ENCODE results near the gene MPC2. TPM values are rescaled to one million over a fixed set of nuclear protein-coding genes. Genes with fewer than 3 reads are reported as not detected.

Gene MPC2
- total RNA-seq, 1 donor from 2014 or later = 35.1 TPM

DNA sequence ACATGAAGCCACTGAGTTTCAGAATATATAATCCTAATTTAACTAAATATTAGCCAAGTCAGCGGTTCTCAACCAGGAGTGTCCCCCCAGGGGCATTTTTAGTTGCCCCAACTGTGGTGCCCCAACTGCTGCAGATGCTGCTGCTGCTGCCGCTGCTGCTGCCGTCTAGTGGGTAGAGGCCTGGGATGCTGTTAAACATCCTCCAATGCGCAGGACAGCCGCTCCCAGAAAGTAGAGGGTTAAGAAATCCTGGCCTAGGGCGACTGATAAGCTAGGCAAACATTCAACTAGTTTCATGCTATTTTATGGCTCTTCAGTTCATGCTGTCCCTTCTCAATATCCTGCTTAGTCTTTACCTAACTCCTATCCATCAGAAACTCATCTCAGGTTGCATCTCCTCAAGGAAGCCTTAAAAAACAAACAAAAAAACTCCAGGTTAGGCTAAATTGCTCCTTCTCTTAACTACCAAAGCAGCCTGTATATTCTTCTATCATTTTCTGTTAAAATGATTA is 10.3 kb downstream of the MPC2 start:
- Mint-ChIP-seq H3K27ac (ENCODE audit: unreplicated experiment) (no peak overlapping the region), H3K4me1 (peaks cover 10% of the 10 kb centered on the region), H3K4me3 (no peak overlapping the region), H3K9me3 (no peaks in the 10 kb centered on the region), H3K36me3 (ENCODE audit: low read depth) (no peaks in the 10 kb centered on the region), H3K27me3 (ENCODE audit: low read depth) (no peaks in the 10 kb centered on the region)
- TF ChIP-seq, protein P1, sequence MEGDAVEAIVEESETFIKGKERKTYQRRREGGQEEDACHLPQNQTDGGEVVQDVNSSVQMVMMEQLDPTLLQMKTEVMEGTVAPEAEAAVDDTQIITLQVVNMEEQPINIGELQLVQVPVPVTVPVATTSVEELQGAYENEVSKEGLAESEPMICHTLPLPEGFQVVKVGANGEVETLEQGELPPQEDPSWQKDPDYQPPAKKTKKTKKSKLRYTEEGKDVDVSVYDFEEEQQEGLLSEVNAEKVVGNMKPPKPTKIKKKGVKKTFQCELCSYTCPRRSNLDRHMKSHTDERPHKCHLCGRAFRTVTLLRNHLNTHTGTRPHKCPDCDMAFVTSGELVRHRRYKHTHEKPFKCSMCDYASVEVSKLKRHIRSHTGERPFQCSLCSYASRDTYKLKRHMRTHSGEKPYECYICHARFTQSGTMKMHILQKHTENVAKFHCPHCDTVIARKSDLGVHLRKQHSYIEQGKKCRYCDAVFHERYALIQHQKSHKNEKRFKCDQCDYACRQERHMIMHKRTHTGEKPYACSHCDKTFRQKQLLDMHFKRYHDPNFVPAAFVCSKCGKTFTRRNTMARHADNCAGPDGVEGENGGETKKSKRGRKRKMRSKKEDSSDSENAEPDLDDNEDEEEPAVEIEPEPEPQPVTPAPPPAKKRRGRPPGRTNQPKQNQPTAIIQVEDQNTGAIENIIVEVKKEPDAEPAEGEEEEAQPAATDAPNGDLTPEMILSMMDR (conservative IDR thresholded peaks at IDR 0.05) = no peak
- no peak for DNase-seq (ENCODE audit: low read depth, low spot score)

GRCh38 chr1:167924543-167925231 is 12.2 kb downstream of the MPC2 start:
- H3K9me3 Mint-ChIP-seq = no peaks in the 10 kb centered on the region
- H3K27ac Mint-ChIP-seq (ENCODE audit: unreplicated experiment) = no peak overlapping the region
- H3K36me3 Mint-ChIP-seq (ENCODE audit: low read depth) = no peaks in the 10 kb centered on the region
- no peaks in the 10 kb centered on the region for H3K27me3 Mint-ChIP-seq (ENCODE audit: low read depth)
- DNase-seq (ENCODE audit: low read depth, low spot score) = no peak
- no peak overlapping the region for H3K4me3 Mint-ChIP-seq
- TF ChIP-seq, protein P1 (conservative IDR thresholded peaks at IDR 0.05) = no peak
- peaks cover 10% of the 10 kb centered on the region for H3K4me1 Mint-ChIP-seq

- Mint-ChIP-seq H3K4me1 (peaks cover 10% of the 10 kb centered on the region), H3K4me3 (no peak overlapping the region), H3K36me3 (ENCODE audit: low read depth) (no peaks in the 10 kb centered on the region), H3K27me3 (ENCODE audit: low read depth) (no peaks in the 10 kb centered on the region), H3K9me3 (no peaks in the 10 kb centered on the region), H3K27ac (ENCODE audit: unreplicated experiment) (no peak overlapping the region)
- TF ChIP-seq, protein P1 (conservative IDR thresholded peaks at IDR 0.05) = no peak
- DNase-seq (ENCODE audit: low read depth, low spot score) = no peak
Measured at GRCh38 chr1:167924102-167924501, 12.8 kb downstream of the MPC2 start.

DNA sequence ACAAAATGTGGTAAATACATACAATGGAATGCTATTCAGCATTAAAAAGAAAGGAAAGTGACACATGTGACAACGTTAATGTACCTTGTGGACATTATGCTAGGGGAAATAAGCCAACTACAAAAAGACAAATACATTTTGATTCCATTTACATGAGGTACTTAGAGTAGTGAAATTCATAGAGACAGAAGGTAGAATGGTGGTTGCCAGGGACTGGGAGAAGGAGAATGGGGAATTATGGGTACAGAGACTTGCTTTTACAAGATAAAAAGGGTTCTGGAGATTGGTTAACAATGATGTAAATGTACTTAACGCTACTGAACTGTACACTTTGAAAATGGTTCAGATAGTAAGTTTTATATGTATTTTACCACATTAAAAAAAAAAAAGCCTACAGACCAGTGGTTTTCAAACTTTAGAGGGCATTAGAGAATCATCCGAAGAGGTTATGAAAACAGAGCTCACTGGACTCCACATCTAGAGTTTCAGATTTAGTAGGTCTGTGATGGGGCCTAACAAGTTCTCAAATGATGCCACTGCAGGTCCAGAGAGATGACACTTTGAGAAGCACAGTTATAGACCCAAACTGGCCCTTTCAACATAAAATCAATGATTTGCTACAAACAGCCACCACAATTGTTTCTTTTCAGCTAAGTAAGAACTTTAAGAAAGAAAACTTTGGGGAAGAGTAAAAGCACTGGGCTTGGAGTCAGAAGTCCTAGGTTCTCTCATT is 13.4 kb downstream of the MPC2 start:
- Mint-ChIP-seq H3K9me3 (no peaks in the 10 kb centered on the region), H3K4me1 (peaks cover 10% of the 10 kb centered on the region), H3K27me3 (ENCODE audit: low read depth) (no peaks in the 10 kb centered on the region), H3K4me3 (no peak overlapping the region), H3K36me3 (ENCODE audit: low read depth) (no peaks in the 10 kb centered on the region), H3K27ac (ENCODE audit: unreplicated experiment) (no peak overlapping the region)
- DNase-seq (ENCODE audit: low read depth, low spot score) = no peak
- TF ChIP-seq, protein P1 (conservative IDR thresholded peaks at IDR 0.05) = no peak

DNA sequence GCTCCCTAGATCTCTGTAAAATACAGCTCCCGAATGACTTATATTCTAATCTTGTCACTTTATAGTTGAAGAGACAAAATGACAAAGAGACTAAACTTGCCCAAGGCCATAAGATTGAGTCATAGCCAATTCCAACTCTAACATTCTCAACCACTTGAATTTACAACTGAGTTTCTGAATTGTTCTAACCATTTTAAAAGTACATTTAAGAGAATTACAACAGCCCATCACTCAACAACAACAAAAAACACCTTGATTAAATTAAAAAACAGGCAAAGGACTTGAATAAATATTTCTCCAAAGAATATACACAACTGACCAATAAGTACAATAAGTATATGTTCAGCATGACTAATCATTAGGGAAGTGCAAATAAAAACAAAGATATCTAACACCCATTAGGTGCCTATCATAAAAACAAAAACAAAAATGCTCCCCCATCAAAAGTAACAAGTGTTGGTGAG is 14.2 kb downstream of the MPC2 start:
- H3K36me3 Mint-ChIP-seq (ENCODE audit: low read depth) = no peaks in the 10 kb centered on the region
- H3K27me3 Mint-ChIP-seq (ENCODE audit: low read depth) = no peaks in the 10 kb centered on the region
- H3K27ac Mint-ChIP-seq (ENCODE audit: unreplicated experiment) = no peak overlapping the region
- H3K4me1 Mint-ChIP-seq = peaks cover 9% of the 10 kb centered on the region
- no peak overlapping the region for H3K4me3 Mint-ChIP-seq
- no peak for DNase-seq (ENCODE audit: low read depth, low spot score)
- no peaks in the 10 kb centered on the region for H3K9me3 Mint-ChIP-seq
- TF ChIP-seq, protein P1 (conservative IDR thresholded peaks at IDR 0.05) = no peak
